HFFc6 (cell line): ENCODE measurements around the gene ANGEL1. TPM values are rescaled to one million over a fixed set of nuclear protein-coding genes. Genes with fewer than 3 reads are reported as not detected.

Experiments used
- DNase-seq: peaks from one replicate; pipeline ENCODE4 v3.0.0-alpha.2; 2018
- H3K27ac Mint-ChIP-seq: 2 replicates; pipeline ENCODE4 v1.8.0; 2020; ENCODE audit warnings: mild to moderate bottlenecking, mixed read lengths
- H3K27me3 Mint-ChIP-seq: 2 replicates; pipeline ENCODE4 v1.8.0; 2021; ENCODE audit warnings: mild to moderate bottlenecking, moderate library complexity, mixed read lengths; ENCODE audit not compliant: insufficient read depth
- H3K36me3 Mint-ChIP-seq: 2 replicates; pipeline ENCODE4 v1.8.0; 2021; ENCODE audit warnings: low read depth, mixed read lengths
- H3K4me1 Mint-ChIP-seq: 2 replicates; pipeline ENCODE4 v1.8.0; 2020; ENCODE audit warnings: low read depth, mixed read lengths
- H3K4me3 Mint-ChIP-seq: 2 replicates; pipeline ENCODE4 v1.8.0; 2020; ENCODE audit warnings: mild to moderate bottlenecking, moderate library complexity, mixed read lengths
- H3K9me3 Mint-ChIP-seq: 2 replicates; pipeline ENCODE4 v1.8.0; 2020; ENCODE audit warnings: mild to moderate bottlenecking, mixed read lengths
- total RNA-seq, 6 experiments: library from RNA; stranded (reverse); fragmentation: NEBNext Ultra II Directional; extraction: Animal tissue kit (Norgen Biotek cat#: 25700); gene quantifications; 2 replicates in 1 of 6; 3 replicates in 5 of 6; pipeline ENCODE4 v1.2.3, GENCODE V29; 2021
- TF ChIP-seq, protein P1 (sequence below): fragments of 200-600 bp; sonication (generic); IDR thresholded peaks from 2 replicates; pipeline ENCODE4 v1.5.0; 2021; ENCODE audit warnings: antibody characterized with exemption, mild to moderate bottlenecking

ANGEL1 gene
- total RNA-seq, 6 experiments from 2014 or later: 7.4 to 9.6 (median 8.0) TPM

DNA sequence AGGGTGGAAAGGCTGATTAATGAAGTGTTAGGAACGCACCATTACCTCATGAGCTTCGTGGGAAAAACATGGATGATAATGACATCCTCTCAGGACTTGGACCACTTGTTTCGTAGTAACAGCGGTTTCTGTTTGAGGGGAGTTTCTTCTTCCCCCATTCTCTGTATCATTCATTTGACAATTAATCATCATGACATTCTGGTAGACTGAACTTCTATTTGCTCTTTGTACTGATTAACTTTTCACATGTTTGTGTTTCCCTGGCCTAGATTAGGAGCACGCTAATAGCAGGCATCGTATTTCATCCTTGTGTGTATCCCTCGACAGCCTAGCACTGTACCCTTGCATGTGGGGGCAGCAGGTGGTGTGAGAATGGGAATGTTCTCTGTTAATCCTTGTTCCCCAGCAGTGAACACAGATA lies 21.6 kb upstream of the ANGEL1 start:
- no peak overlapping the region for H3K4me3 Mint-ChIP-seq
- no peak overlapping the region for H3K27ac Mint-ChIP-seq
- H3K27me3 Mint-ChIP-seq: peaks cover 46% of the 10 kb centered on the region
- 0 out of 2 replicates have a peak, but pooled peaks cover 4% of the 10 kb centered on the region for H3K36me3 Mint-ChIP-seq
- DNase-seq: no peak
- H3K4me1 Mint-ChIP-seq: 0 out of 2 replicates have a peak, but pooled peaks cover 2% of the 10 kb centered on the region
- H3K9me3 Mint-ChIP-seq: no peaks in the 10 kb centered on the region
- TF ChIP-seq, protein P1, sequence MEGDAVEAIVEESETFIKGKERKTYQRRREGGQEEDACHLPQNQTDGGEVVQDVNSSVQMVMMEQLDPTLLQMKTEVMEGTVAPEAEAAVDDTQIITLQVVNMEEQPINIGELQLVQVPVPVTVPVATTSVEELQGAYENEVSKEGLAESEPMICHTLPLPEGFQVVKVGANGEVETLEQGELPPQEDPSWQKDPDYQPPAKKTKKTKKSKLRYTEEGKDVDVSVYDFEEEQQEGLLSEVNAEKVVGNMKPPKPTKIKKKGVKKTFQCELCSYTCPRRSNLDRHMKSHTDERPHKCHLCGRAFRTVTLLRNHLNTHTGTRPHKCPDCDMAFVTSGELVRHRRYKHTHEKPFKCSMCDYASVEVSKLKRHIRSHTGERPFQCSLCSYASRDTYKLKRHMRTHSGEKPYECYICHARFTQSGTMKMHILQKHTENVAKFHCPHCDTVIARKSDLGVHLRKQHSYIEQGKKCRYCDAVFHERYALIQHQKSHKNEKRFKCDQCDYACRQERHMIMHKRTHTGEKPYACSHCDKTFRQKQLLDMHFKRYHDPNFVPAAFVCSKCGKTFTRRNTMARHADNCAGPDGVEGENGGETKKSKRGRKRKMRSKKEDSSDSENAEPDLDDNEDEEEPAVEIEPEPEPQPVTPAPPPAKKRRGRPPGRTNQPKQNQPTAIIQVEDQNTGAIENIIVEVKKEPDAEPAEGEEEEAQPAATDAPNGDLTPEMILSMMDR: no peak

DNA sequence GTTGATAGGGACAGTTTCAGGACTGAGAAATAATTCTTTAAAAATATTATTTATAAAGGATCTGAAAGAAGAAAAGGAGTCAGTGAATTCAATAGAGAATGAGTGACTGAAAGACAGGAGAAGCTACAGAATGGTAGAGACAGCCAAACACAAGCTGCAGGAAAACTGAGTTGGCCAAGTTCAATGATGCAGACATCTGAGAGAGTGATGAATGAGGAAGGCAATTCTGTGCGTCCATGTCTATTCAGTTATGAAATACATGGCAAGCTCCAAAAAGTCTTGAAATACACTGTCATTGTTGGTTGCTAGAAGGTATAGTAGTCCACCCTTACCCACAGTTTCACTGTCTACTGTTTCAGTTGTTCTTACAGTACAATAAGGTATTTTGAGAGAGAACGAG lies 20.3 kb upstream of the ANGEL1 start:
- Mint-ChIP-seq H3K36me3 (0 out of 2 replicates have a peak, but pooled peaks cover 4% of the 10 kb centered on the region), H3K4me3 (no peak overlapping the region), H3K9me3 (no peaks in the 10 kb centered on the region), H3K27me3 (peaks cover 39% of the 10 kb centered on the region), H3K4me1 (peaks cover 12% of the 10 kb centered on the region), H3K27ac (no peak overlapping the region)
- TF ChIP-seq, protein P1: no peak
- DNase-seq: no peak

- Mint-ChIP-seq H3K4me1 (peaks cover 16% of the 10 kb centered on the region), H3K36me3 (0 out of 2 replicates have a peak, but pooled peaks cover 4% of the 10 kb centered on the region)
These were observed 19.9 kb upstream of the ANGEL1 start for GRCh38 chr14:76832503-76832988.

GRCh38 chr14:76830556-76830955 lies 17.9 kb upstream of the ANGEL1 start:
- Mint-ChIP-seq H3K4me1 (peaks cover 16% of the 10 kb centered on the region), H3K27ac (no peak overlapping the region), H3K36me3 (0 out of 2 replicates have a peak, but pooled peaks cover 4% of the 10 kb centered on the region), H3K4me3 (no peak overlapping the region), H3K27me3 (peaks cover 34% of the 10 kb centered on the region), H3K9me3 (no peaks in the 10 kb centered on the region)
- TF ChIP-seq, protein P1: no peak
- DNase-seq: no peak

More at GRCh38 chr14:76832503-76832988, 19.9 kb upstream of the ANGEL1 start:
- no peak overlapping the region for H3K4me3 Mint-ChIP-seq
- no peak for DNase-seq
- no peak overlapping the region for H3K27ac Mint-ChIP-seq
- peaks cover 34% of the 10 kb centered on the region for H3K27me3 Mint-ChIP-seq
- TF ChIP-seq, protein P1: no peak
- no peaks in the 10 kb centered on the region for H3K9me3 Mint-ChIP-seq

- H3K27me3 Mint-ChIP-seq: peaks cover 31% of the 10 kb centered on the region
- TF ChIP-seq, protein P1: no peak
- DNase-seq: no peak
- 0 out of 2 replicates have a peak, but pooled peaks cover 4% of the 10 kb centered on the region for H3K36me3 Mint-ChIP-seq
- peaks cover 16% of the 10 kb centered on the region for H3K4me1 Mint-ChIP-seq
- no peak overlapping the region for H3K27ac Mint-ChIP-seq
- H3K4me3 Mint-ChIP-seq: no peak overlapping the region
- H3K9me3 Mint-ChIP-seq: no peaks in the 10 kb centered on the region
These were observed 17.2 kb upstream of the ANGEL1 start for GRCh38 chr14:76829650-76830421.
